ENCODE measurements around the gene GTF2H2C. TPM values are rescaled to one million over a fixed set of nuclear protein-coding genes. Genes with fewer than 3 reads are reported as not detected.

GTF2H2C gene
- total RNA-seq, 2 donors from 2014 or later = 47.9 to 48.5 TPM

DNA sequence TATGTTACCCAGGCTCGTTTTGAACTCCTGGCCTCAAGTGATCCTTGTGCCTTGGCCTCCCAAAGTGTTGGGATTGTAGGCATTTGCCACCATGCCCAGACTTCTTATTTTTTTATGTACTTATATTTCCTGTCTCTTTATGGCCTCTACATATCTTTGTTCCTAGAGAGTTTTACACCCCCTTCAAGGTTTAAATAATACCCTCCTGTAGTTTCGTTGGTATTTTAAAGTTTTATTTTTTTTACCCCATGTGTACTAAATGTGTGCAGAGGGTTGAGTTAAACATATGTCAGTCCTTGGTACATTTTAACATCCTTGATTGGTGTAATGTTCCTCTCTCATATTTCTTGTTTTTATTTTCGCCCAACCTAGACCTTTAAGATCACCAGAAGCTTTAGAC lies 38.0 kb upstream of the GTF2H2C start:
- Histone ChIP-seq H3K9me3 (ENCODE audit: control insufficient read depth, low read length) (no peaks in the 10 kb centered on the region), H3K27me3 (ENCODE audit: control insufficient read depth, insufficient read depth, low read length, poor library complexity, severe bottlenecking) (no peaks in the 10 kb centered on the region), H3K4me1 (ENCODE audit: control insufficient read depth, insufficient read depth, low read length) (peaks cover 6% of the 10 kb centered on the region), H3K4me3 (ENCODE audit: low read length) (no peak overlapping the region), H3K36me3 (ENCODE audit: control insufficient read depth, insufficient read depth, low read length) (peaks cover 68% of the 10 kb centered on the region), H3K27ac (ENCODE audit: low read depth, low read length) (no peak overlapping the region), H3K9ac (ENCODE audit: extremely low read depth, low read length, poor library complexity, severe bottlenecking) (no peak overlapping the region)
- peaks cover under 1% of the 10 kb centered on the region for H3K9me3 Mint-ChIP-seq
- H3K27ac Mint-ChIP-seq = no peak overlapping the region
- peaks cover 19% of the 10 kb centered on the region for H3K4me1 Mint-ChIP-seq
- DNase-seq = no peak
- no peak for TF ChIP-seq CTCF (conservative IDR thresholded peaks at IDR 0.05)
- no peak overlapping the region for H3K4me3 Mint-ChIP-seq
- H3K27me3 Mint-ChIP-seq (ENCODE audit: insufficient read depth) = no peaks in the 10 kb centered on the region
- 95% methylated on average over 3 of the region's 3 CpGs; no CpG with 5 or more reads in 1 of the 2 experiments for WGBS, 2 experiments (ENCODE audit: insufficient coverage in 1 of 2, insufficient read length in 1 of 2)
- peaks cover 65% of the 10 kb centered on the region for H3K36me3 Mint-ChIP-seq (ENCODE audit: low read depth)

DNA sequence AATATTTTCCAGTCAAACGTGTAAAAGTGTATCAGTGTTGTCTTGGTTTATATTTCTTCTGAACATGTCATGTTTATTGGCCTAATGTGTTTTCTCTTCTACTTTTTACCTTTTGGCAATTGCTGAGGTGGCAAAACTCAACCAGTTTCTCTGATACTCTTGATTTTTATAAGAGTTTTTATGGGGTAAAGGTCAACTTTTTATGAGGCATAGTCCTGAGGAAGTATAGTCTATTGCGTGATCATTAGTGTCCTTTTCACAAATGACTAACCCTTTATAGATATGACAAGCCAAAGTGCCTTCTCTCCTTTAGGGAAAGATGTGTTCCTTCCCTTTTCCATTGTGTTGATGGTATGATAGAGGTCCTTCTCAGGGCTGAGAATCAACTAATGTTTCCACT lies 34.5 kb upstream of the GTF2H2C start:
- no peaks in the 10 kb centered on the region for H3K9me3 Mint-ChIP-seq
- no peak for DNase-seq
- H3K27ac ChIP-seq (ENCODE audit: low read depth, low read length) = no peak overlapping the region
- H3K4me1 Mint-ChIP-seq = peaks cover 23% of the 10 kb centered on the region
- TF ChIP-seq CTCF (conservative IDR thresholded peaks at IDR 0.05) = no peak
- peaks cover 4% of the 10 kb centered on the region for H3K4me1 ChIP-seq (ENCODE audit: control insufficient read depth, insufficient read depth, low read length)
- H3K27ac Mint-ChIP-seq = no peak overlapping the region
- no peak overlapping the region for H3K4me3 ChIP-seq (ENCODE audit: low read length)
- H3K9me3 ChIP-seq (ENCODE audit: control insufficient read depth, low read length) = no peaks in the 10 kb centered on the region
- H3K27me3 Mint-ChIP-seq (ENCODE audit: insufficient read depth) = no peaks in the 10 kb centered on the region
- 82 to 97% methylated on average over 2 of the region's 2 CpGs for WGBS, 2 experiments (ENCODE audit: insufficient coverage in 1 of 2, insufficient read length in 1 of 2)
- H3K4me3 Mint-ChIP-seq = no peak overlapping the region
- peaks cover 67% of the 10 kb centered on the region for H3K36me3 Mint-ChIP-seq (ENCODE audit: low read depth)
- peaks cover 56% of the 10 kb centered on the region for H3K36me3 ChIP-seq (ENCODE audit: control insufficient read depth, insufficient read depth, low read length)
- H3K9ac ChIP-seq (ENCODE audit: extremely low read depth, low read length, poor library complexity, severe bottlenecking) = no peak overlapping the region
- H3K27me3 ChIP-seq (ENCODE audit: control insufficient read depth, insufficient read depth, low read length, poor library complexity, severe bottlenecking) = no peaks in the 10 kb centered on the region

DNA sequence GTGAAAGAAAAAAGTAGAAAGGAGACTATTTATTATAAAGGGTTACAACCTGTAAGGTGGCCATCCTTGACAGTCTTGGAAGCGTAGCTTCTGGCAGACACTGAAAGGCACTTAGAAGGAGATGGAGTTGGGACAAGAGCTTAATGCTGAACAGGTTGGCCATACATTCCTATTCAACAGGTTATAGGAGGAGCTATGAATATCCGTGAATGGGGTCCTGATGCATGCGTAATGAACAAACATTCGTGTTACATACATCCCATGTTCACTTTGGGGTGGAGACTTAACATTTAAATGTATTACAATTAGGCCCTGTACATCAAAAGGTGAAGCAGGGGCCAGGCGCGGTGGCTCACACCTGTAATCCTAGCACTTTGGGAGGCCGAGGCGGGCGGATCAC lies 33.3 kb upstream of the GTF2H2C start:
- Histone ChIP-seq H3K27me3 (ENCODE audit: control insufficient read depth, insufficient read depth, low read length, poor library complexity, severe bottlenecking) (no peaks in the 10 kb centered on the region), H3K4me1 (ENCODE audit: control insufficient read depth, insufficient read depth, low read length) (peaks cover 9% of the 10 kb centered on the region), H3K27ac (ENCODE audit: low read depth, low read length) (no peak overlapping the region), H3K36me3 (ENCODE audit: control insufficient read depth, insufficient read depth, low read length) (peaks cover 47% of the 10 kb centered on the region), H3K4me3 (ENCODE audit: low read length) (no peak overlapping the region), H3K9ac (ENCODE audit: extremely low read depth, low read length, poor library complexity, severe bottlenecking) (no peak overlapping the region), H3K9me3 (ENCODE audit: control insufficient read depth, low read length) (no peaks in the 10 kb centered on the region)
- Mint-ChIP-seq H3K27ac (no peak overlapping the region), H3K36me3 (ENCODE audit: low read depth) (peaks cover 56% of the 10 kb centered on the region), H3K9me3 (no peaks in the 10 kb centered on the region), H3K4me3 (no peak overlapping the region), H3K27me3 (ENCODE audit: insufficient read depth) (no peaks in the 10 kb centered on the region), H3K4me1 (peaks cover 35% of the 10 kb centered on the region)
- no peak for TF ChIP-seq CTCF (conservative IDR thresholded peaks at IDR 0.05)
- no peak for DNase-seq
- WGBS, 2 experiments (ENCODE audit: insufficient coverage in 1 of 2, insufficient read length in 1 of 2) = 93 to 96% methylated on average over 4 to 9 of the region's 9 CpGs

Data from endodermal cell (in vitro differentiated cells).